Adipocyte (in vitro differentiated cells): ENCODE measurements around the gene SCUBE2.
"Not testable (repeated sequence)": the region's sequence is repeated elsewhere in the genome, so short reads cannot be mapped to it uniquely, and the experiment has no call there.

Source experiments
- DNase-seq: peaks from one replicate; pipeline ENCODE4 v3.0.0-alpha.2; 2015; ENCODE audit warnings: low read depth
- H3K27me3 ChIP-seq: replicated peaks from 2 replicates; pipeline ENCODE4 v1.7.0; 2013; ENCODE audit warnings: mild to moderate bottlenecking, low read length, moderate library complexity; ENCODE audit not compliant: control insufficient read depth, insufficient read depth
- H3K36me3 ChIP-seq: 2 replicates; pipeline ENCODE4 v1.7.0; 2013; ENCODE audit warnings: low read length, mild to moderate bottlenecking, moderate library complexity; ENCODE audit not compliant: control insufficient read depth, insufficient read depth, severe bottlenecking
- H3K4me1 ChIP-seq: 2 replicates; pipeline ENCODE4 v1.7.0; 2013; ENCODE audit warnings: mild to moderate bottlenecking, low read length, moderate library complexity; ENCODE audit not compliant: control insufficient read depth, insufficient read depth
- H3K4me3 ChIP-seq: 2 replicates; pipeline ENCODE4 v1.7.0; 2013; ENCODE audit warnings: mild to moderate bottlenecking, low read length, moderate library complexity
- H3K9ac ChIP-seq: 2 replicates; pipeline ENCODE4 v1.7.0; 2013; ENCODE audit warnings: mild to moderate bottlenecking, low read length, moderate library complexity
- H3K9me3 ChIP-seq: 2 replicates; pipeline ENCODE4 v1.7.0; 2013; ENCODE audit warnings: mild to moderate bottlenecking, low read length, moderate library complexity; ENCODE audit not compliant: control insufficient read depth

The SCUBE2 gene

GRCh38 chr11:9015677-9016076 is 75.7 kb downstream of the SCUBE2 start:
- no peaks in the 10 kb centered on the region for H3K9me3 ChIP-seq
- no peaks in the 10 kb centered on the region for H3K27me3 ChIP-seq
- DNase-seq = peak; percentile 85
- H3K4me3 ChIP-seq = no peak overlapping the region
- H3K9ac ChIP-seq = no peak overlapping the region
- H3K4me1 ChIP-seq = peaks cover 9% of the 10 kb centered on the region
- H3K36me3 ChIP-seq = no peaks in the 10 kb centered on the region

- Histone ChIP-seq H3K9me3 (no peaks in the 10 kb centered on the region), H3K36me3 (no peaks in the 10 kb centered on the region), H3K9ac (no peak overlapping the region), H3K27me3 (no peaks in the 10 kb centered on the region), H3K4me1 (peaks cover 9% of the 10 kb centered on the region), H3K4me3 (no peak overlapping the region)
- DNase-seq = no peak
These were observed 76.6 kb downstream of the SCUBE2 start for GRCh38 chr11:9014826-9015225.

- Histone ChIP-seq H3K9me3 (no peaks in the 10 kb centered on the region), H3K36me3 (no peaks in the 10 kb centered on the region), H3K4me3 (no peak overlapping the region), H3K4me1 (peaks cover 9% of the 10 kb centered on the region), H3K9ac (no peak overlapping the region), H3K27me3 (no peaks in the 10 kb centered on the region)
- DNase-seq = no peak
These were observed 78.0 kb downstream of the SCUBE2 start for GRCh38 chr11:9013373-9013772.

GRCh38 chr11:9009538-9009937 is 81.9 kb downstream of the SCUBE2 start:
- DNase-seq, H3K4me3 ChIP-seq, H3K4me1 ChIP-seq, H3K9ac ChIP-seq, H3K27me3 ChIP-seq, H3K36me3 ChIP-seq, H3K9me3 ChIP-seq: not testable (repeated sequence)

GRCh38 chr11:9008661-9009060 is 82.7 kb downstream of the SCUBE2 start:
- H3K36me3 ChIP-seq = no peaks in the 10 kb centered on the region
- no peak for DNase-seq
- H3K9me3 ChIP-seq = no peaks in the 10 kb centered on the region
- no peak overlapping the region for H3K9ac ChIP-seq
- no peak overlapping the region for H3K4me3 ChIP-seq
- H3K27me3 ChIP-seq = no peaks in the 10 kb centered on the region
- no peaks in the 10 kb centered on the region for H3K4me1 ChIP-seq

GRCh38 chr11:9008011-9008550 is 83.3 kb downstream of the SCUBE2 start:
- no peak for DNase-seq
- Histone ChIP-seq H3K9me3 (no peaks in the 10 kb centered on the region), H3K36me3 (no peaks in the 10 kb centered on the region), H3K9ac (no peak overlapping the region), H3K27me3 (no peaks in the 10 kb centered on the region), H3K4me3 (no peak overlapping the region), H3K4me1 (peaks cover 3% of the 10 kb centered on the region)

- no peak for DNase-seq
- Histone ChIP-seq H3K4me1 (peaks cover 6% of the 10 kb centered on the region), H3K36me3 (no peaks in the 10 kb centered on the region), H3K27me3 (no peaks in the 10 kb centered on the region), H3K9me3 (no peaks in the 10 kb centered on the region), H3K4me3 (no peak overlapping the region), H3K9ac (no peak overlapping the region)
These were observed 86.3 kb downstream of the SCUBE2 start for GRCh38 chr11:9005087-9005486.

- peak overlapping the region; percentile 28 for H3K9ac ChIP-seq
- no peaks in the 10 kb centered on the region for H3K36me3 ChIP-seq
- peak overlapping the region; percentile 78 for H3K4me3 ChIP-seq
- no peaks in the 10 kb centered on the region for H3K9me3 ChIP-seq
- peak; percentile 17 for DNase-seq
- peaks cover 6% of the 10 kb centered on the region for H3K4me1 ChIP-seq
- H3K27me3 ChIP-seq = no peaks in the 10 kb centered on the region
These were observed 87.0 kb downstream of the SCUBE2 start for GRCh38 chr11:9004183-9004926.

GRCh38 chr11:9003573-9004182 is 87.7 kb downstream of the SCUBE2 start, which contains the start of gene NRIP3:
NRIP3 (minus strand) TSS chr11:9004001; CDS start chr11:9003935, 66 bp downstream.
- Histone ChIP-seq H3K27me3 (no peaks in the 10 kb centered on the region), H3K4me3 (peak within 1 kb of the TSS; percentile 78), H3K9me3 (no peaks in the 10 kb centered on the region), H3K9ac (peak within 1 kb of the TSS; percentile 63), H3K36me3 (no peaks in the 10 kb centered on the region), H3K4me1 (peaks cover 6% of the 10 kb centered on the region)
- DNase-seq = peak; percentile 91

GRCh38 chr11:9002920-9003572 is 88.4 kb downstream of the SCUBE2 start:
- no peaks in the 10 kb centered on the region for H3K27me3 ChIP-seq
- H3K9me3 ChIP-seq = no peaks in the 10 kb centered on the region
- H3K9ac ChIP-seq = peak overlapping the region; percentile 63
- no peaks in the 10 kb centered on the region for H3K36me3 ChIP-seq
- peaks cover 6% of the 10 kb centered on the region for H3K4me1 ChIP-seq
- DNase-seq = peak; percentile 32
- peak overlapping the region; percentile 78 for H3K4me3 ChIP-seq

- Histone ChIP-seq H3K4me3 (no peak overlapping the region), H3K27me3 (no peaks in the 10 kb centered on the region)
These were observed 89.7 kb downstream of the SCUBE2 start for GRCh38 chr11:9001736-9002135.

More at GRCh38 chr11:9001736-9002135, 89.7 kb downstream of the SCUBE2 start:
- Histone ChIP-seq H3K4me1 (peaks cover 6% of the 10 kb centered on the region), H3K9me3 (no peaks in the 10 kb centered on the region), H3K36me3 (no peaks in the 10 kb centered on the region), H3K9ac (no peak overlapping the region)
- peak; percentile 66 for DNase-seq
